ENCODE results near the gene SLC30A1. TPM values are rescaled to one million over a fixed set of nuclear protein-coding genes. Genes with fewer than 3 reads are reported as not detected.
"Not testable (repeated sequence)": the region's sequence is repeated elsewhere in the genome, so short reads cannot be mapped to it uniquely, and the experiment has no call there.

Gene SLC30A1
- total RNA-seq: 1 to 10 TPM; 3.5 to 3.9 TPM

DNA sequence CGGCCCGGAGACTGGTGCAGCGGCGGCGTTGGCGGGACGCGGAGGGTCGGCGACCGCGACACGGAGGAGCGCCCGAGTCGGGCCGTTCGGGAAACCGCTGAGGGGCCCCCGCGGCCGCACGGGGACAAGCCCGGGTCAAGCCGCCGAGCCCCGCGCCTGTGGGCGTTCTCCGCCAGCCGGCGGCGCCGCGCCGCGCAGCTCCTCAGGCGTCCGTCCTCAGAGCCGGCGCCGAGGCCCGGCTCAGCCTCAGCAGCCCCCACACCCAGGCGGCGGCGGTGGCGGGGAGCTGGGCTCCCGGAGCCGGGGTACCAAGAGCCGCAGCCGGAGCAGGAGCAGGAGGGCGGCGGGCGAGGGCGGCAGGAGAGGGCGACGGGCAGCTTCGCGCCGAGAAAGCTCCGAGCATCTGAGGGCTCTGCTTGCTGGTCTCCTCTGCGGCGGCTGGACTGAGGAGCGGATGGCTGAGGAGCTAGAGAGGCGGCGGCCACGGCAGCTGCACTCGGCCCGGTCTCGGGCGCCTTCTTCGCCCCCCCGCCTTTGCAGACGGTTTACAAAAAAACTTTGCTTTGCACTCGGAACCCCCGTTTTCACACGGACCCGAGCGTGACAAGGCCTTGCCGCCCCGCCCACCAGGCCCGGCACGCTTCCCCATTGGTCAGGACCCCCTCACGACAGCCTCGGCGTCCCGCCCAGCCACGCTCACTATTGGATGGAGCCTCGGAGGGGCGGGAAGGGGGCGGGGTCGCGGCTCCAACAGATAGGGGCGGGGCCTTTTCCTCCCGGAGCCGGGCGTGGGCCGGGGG lies at the start of gene SLC30A1:
TSS of gene SLC30A1 (minus strand) at position 522 of the 800 bp plus-strand sequence. CDS start 549 bp downstream, outside the sequence.
- H3K4me3 Mint-ChIP-seq: peak within 1 kb of the TSS; percentile 91
- peak within 1 kb of the TSS; percentile 69 for H3K27ac Mint-ChIP-seq
- H3K9me3 Mint-ChIP-seq: no peaks in the 10 kb centered on the region
- DNase-seq: peak; percentile 99
- peaks cover 7% of the 10 kb centered on the region for H3K36me3 Mint-ChIP-seq
- ChIA-PET POLR2A (interaction anchor here (0.9 to 1.5 kb wide), 5 partner anchors 30 to 321 kb away, joined by 3 to 4 read pairs (median 3); partner anchors contain the start of gene NEK2), CTCF (interaction anchor here (0.7 to 2.7 kb wide), 13 partner anchors 10 to 877 kb away, joined by 3 to 22 read pairs (median 3); partner anchors contain the start of genes DTL, INTS7 and KCNH1)
- intact Hi-C loops (cut with micrococcal nuclease): loop anchor here (1.0 to 10.0 kb wide), 12 partner anchors 64 to 1797 kb away; partner anchors contain the start of genes C1orf74, DTL, INTS7 and LPGAT1
- peaks cover 32% of the 10 kb centered on the region for H3K4me1 Mint-ChIP-seq (ENCODE audit: low read depth)
- no peaks in the 10 kb centered on the region for H3K27me3 Mint-ChIP-seq

DNA sequence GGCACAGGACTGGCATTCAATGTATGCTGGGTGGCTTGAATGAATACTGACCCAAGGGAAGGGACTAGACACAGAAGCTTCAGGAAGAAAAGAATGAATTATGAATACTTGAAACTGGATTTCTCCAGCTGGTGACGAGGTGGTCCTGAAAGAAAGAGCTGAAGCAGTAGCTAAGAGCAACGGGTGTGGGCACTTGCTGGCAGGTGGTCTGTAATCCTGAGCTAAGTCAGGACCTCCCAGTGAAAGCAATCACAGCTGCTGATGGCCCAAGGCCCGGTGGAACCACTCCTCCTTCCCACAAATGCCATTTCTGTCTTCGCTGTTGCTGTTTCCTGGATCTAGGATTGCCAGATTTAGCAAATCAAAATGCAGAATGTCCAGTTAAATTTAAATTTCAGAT lies 49.5 kb upstream of the SLC30A1 start:
- Mint-ChIP-seq H3K4me3 (no peak overlapping the region), H3K36me3 (no peaks in the 10 kb centered on the region), H3K27ac (no peak overlapping the region), H3K27me3 (no peaks in the 10 kb centered on the region), H3K4me1 (ENCODE audit: low read depth) (peaks cover 8% of the 10 kb centered on the region), H3K9me3 (no peaks in the 10 kb centered on the region)
- ChIA-PET CTCF (interaction anchor here (1.0 kb wide), 1 partner anchor 20 kb away, joined by 4 read pairs; no protein-coding TSS in a partner anchor), POLR2A (no interaction called here)
- no peak for DNase-seq
- intact Hi-C loops (cut with micrococcal nuclease): no loop called here

DNA sequence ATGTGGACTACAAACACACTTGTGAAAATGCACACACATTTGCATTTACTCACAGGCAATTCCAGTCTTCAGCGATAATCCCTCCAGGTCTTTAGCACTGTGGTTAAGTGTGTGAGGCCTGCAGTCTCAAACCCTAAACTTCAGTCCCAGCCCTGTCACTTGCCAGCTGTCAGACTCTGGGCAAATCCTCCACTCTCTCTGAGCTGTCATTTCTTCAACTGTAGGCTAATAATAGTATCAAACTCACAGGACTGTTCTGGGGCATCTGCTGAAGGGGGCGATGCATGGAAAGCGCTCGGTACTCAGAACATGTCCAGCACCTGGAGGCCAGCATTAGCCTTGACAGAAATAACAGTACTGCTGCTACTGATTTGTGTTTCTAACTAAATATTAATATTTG lies 48.3 kb upstream of the SLC30A1 start:
- Mint-ChIP-seq H3K9me3 (no peaks in the 10 kb centered on the region), H3K4me1 (ENCODE audit: low read depth) (peaks cover 16% of the 10 kb centered on the region), H3K4me3 (no peak overlapping the region), H3K27ac (no peak overlapping the region), H3K27me3 (no peaks in the 10 kb centered on the region), H3K36me3 (no peaks in the 10 kb centered on the region)
- no peak for DNase-seq
- ChIA-PET CTCF (no interaction called here), POLR2A (no interaction called here)
- intact Hi-C loops (cut with micrococcal nuclease): no loop called here

DNA sequence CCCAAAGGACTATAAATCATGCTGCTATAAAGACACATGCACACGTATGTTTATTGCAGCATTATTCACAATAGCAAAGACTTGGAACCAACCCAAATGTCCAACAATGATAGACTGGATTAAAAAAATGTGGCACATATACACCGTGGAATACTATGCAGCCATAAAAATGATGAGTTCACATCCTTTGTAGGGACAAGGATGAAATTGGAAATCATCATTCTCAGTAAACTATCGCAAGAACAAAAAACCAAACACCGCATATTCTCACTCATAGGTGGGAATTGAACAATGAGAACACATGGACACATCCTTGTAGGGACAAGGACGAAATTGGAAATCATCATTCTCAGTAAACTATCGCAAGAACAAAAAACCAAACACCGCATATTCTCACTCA lies 46.9 kb upstream of the SLC30A1 start:
- CTCF ChIA-PET: not testable (repeated sequence)

GRCh38 chr1:211625040-211625439 lies 46.1 kb upstream of the SLC30A1 start:
- POLR2A ChIA-PET: no interaction called here

More for the DNA sequence above, 46.9 kb upstream of the SLC30A1 start:
- peaks cover 16% of the 10 kb centered on the region for H3K4me1 Mint-ChIP-seq (ENCODE audit: low read depth)
- intact Hi-C loops (cut with micrococcal nuclease); DNase-seq; H3K9me3 Mint-ChIP-seq; H3K27me3 Mint-ChIP-seq; H3K36me3 Mint-ChIP-seq; POLR2A ChIA-PET; H3K4me3 Mint-ChIP-seq; H3K27ac Mint-ChIP-seq: not testable (repeated sequence)

DNA sequence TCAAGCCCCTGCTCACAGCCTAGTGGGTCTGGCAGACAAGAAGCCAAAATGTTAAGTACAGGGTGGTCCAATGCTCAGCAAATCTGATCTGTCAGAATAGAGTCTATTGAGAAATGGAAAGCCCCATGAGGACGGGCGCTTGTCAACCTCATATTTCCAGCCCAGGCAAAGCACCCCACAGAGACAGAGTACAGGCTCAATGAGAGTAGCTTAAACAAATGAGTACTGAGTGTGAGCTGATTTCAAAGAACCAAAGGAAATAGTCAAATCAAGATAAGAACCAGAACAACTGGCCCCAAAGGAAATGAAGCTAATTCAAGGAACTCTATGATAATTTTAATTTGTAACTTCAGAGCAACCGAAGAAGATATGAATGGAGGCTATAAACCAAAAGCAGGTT lies 44.6 kb upstream of the SLC30A1 start:
- Mint-ChIP-seq H3K9me3 (no peaks in the 10 kb centered on the region), H3K27ac (no peak overlapping the region), H3K36me3 (no peaks in the 10 kb centered on the region), H3K27me3 (no peaks in the 10 kb centered on the region), H3K4me1 (ENCODE audit: low read depth) (peaks cover 16% of the 10 kb centered on the region), H3K4me3 (no peak overlapping the region)
- ChIA-PET POLR2A (interaction anchor here (1.1 kb wide), 1 partner anchor 45 kb away, joined by 3 read pairs; the partner anchor contains the start of gene SLC30A1), CTCF (no interaction called here)
- intact Hi-C loops (cut with micrococcal nuclease): no loop called here
- DNase-seq: no peak

More at GRCh38 chr1:211625040-211625439, 46.1 kb upstream of the SLC30A1 start:
- intact Hi-C loops (cut with micrococcal nuclease): no loop called here
- CTCF ChIA-PET: interaction anchor here (1.0 kb wide), 1 partner anchor 48 kb away, joined by 6 read pairs; no protein-coding TSS in a partner anchor
- Mint-ChIP-seq H3K9me3 (no peaks in the 10 kb centered on the region), H3K36me3 (no peaks in the 10 kb centered on the region), H3K27me3 (no peaks in the 10 kb centered on the region), H3K27ac (no peak overlapping the region), H3K4me3 (no peak overlapping the region), H3K4me1 (ENCODE audit: low read depth) (peaks cover 16% of the 10 kb centered on the region)
- peak; percentile 30 for DNase-seq

DNA sequence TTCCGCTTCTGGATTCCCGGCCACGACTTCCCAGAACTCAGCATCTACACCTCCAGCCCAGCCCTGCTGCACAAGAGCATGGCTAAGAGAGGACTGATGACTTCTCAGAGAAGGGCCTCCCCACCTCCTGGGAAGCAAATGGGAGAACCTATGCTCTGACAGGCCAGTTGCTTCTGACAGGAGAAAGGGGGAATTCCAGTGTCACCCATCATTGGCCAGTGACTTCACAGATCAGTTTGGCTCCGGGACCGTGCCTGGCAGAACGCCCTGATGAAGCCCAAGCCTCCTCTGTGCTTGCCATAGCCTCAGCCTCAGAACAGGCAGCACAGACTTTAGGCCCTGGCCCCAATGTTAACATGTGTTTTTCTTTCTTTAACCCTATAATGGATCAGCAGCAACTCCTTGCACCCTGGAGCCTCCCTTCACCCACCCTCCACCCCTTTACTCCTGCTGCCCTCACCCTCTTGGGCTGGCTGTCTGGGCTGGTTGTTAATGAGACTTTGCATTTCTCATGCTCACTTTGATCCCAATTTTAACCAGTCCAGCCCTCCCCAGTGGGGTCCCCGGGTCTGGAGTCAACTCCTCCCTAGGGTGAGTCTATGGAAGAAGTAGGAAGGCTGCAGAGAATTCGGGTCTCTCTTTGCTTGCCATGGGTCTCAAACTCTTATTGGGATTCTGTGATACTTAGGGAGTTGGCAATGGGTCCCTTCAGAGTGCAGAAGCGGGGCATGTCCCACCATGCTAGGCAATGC lies 42.7 kb upstream of the SLC30A1 start:
- ChIA-PET POLR2A (no interaction called here), CTCF (no interaction called here)
- H3K27me3 Mint-ChIP-seq: no peaks in the 10 kb centered on the region
- intact Hi-C loops (cut with micrococcal nuclease): no loop called here
- DNase-seq: no peak
- H3K27ac Mint-ChIP-seq: no peak overlapping the region
- H3K4me3 Mint-ChIP-seq: no peak overlapping the region
- no peaks in the 10 kb centered on the region for H3K9me3 Mint-ChIP-seq
- peaks cover 16% of the 10 kb centered on the region for H3K4me1 Mint-ChIP-seq (ENCODE audit: low read depth)
- H3K36me3 Mint-ChIP-seq: no peaks in the 10 kb centered on the region

GRCh38 chr1:211620097-211620496 lies 41.1 kb upstream of the SLC30A1 start:
- DNase-seq: no peak
- H3K27ac Mint-ChIP-seq: no peak overlapping the region
- H3K4me1 Mint-ChIP-seq (ENCODE audit: low read depth): peaks cover 16% of the 10 kb centered on the region
- ChIA-PET POLR2A (no interaction called here), CTCF (no interaction called here)
- no peaks in the 10 kb centered on the region for H3K27me3 Mint-ChIP-seq
- intact Hi-C loops (cut with micrococcal nuclease): no loop called here
- H3K4me3 Mint-ChIP-seq: no peak overlapping the region
- H3K9me3 Mint-ChIP-seq: no peaks in the 10 kb centered on the region
- H3K36me3 Mint-ChIP-seq: no peaks in the 10 kb centered on the region

- CTCF ChIA-PET: no interaction called here
- DNase-seq: no peak
- Mint-ChIP-seq H3K9me3 (no peaks in the 10 kb centered on the region), H3K4me1 (ENCODE audit: low read depth) (peaks cover 15% of the 10 kb centered on the region), H3K27me3 (no peaks in the 10 kb centered on the region), H3K27ac (no peak overlapping the region), H3K4me3 (no peak overlapping the region), H3K36me3 (no peaks in the 10 kb centered on the region)
- intact Hi-C loops (cut with micrococcal nuclease): no loop called here
- POLR2A ChIA-PET: no interaction called here
Observed at GRCh38 chr1:211619033-211619996, 40.4 kb upstream of the SLC30A1 start.

DNA sequence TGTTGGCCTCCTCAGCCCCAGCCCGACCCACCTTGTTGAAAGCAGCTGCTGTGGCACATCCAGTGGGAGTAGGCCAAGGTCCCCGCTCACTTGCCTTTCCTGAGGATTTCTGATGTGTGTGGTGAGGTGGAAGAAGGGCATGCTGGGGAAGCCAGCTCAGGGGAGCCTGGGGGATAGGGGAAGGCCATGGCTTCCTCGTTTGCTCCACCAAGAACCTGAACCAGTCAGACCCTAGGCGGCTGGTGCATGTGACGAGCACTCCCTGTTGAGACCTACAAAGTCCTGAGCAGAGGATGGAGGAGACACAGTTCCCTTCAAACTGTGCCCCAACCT lies 38.0 kb upstream of the SLC30A1 start:
- POLR2A ChIA-PET: no interaction called here
- intact Hi-C loops (cut with micrococcal nuclease): no loop called here
- H3K27me3 Mint-ChIP-seq: no peaks in the 10 kb centered on the region
- H3K4me3 Mint-ChIP-seq: no peak overlapping the region
- H3K9me3 Mint-ChIP-seq: no peaks in the 10 kb centered on the region
- H3K27ac Mint-ChIP-seq: no peak overlapping the region
- no peaks in the 10 kb centered on the region for H3K36me3 Mint-ChIP-seq
- DNase-seq: no peak
- H3K4me1 Mint-ChIP-seq (ENCODE audit: low read depth): no peaks in the 10 kb centered on the region
- CTCF ChIA-PET: interaction anchor here (1.3 kb wide), 2 partner anchors 11 to 64 kb away, joined by 3 to 5 read pairs; no protein-coding TSS in a partner anchor

DNA sequence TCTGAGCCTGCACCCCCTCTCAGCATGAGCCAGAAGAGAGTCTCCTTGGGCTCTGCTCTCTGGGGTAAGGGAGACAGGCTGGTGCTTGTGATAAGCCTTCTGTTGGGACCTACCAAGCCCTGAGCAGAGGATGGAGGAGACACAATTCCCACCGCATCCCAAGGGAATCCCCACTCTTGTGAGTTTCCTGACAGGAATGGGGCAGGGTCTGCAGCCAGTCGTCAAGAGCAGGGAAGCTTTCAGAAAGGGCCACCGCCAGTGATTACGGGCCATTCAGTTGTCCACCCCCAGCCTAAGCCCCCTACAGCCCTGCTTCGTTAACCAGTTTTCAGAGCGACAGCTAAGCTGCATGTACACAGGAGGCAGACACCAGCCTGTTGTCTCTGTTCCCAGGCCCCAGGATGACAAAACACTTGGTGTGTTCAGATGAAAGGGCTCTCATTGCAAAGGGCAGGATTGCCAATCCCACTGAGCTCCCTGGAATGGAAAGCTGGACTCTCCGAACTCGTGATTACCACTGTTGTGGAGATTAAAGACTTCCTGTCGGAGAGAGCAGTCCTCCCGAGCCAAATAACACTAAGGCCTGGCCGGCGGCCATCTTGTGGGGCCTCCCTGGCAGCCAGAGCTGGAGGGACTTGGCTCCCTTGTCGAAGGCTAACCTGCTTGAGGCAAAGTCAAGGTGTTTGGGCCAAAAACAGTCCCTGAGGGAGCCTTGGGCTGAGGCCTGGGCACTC lies 37.4 kb upstream of the SLC30A1 start:
- Mint-ChIP-seq H3K27me3 (no peaks in the 10 kb centered on the region), H3K27ac (no peak overlapping the region), H3K9me3 (no peaks in the 10 kb centered on the region), H3K36me3 (no peaks in the 10 kb centered on the region), H3K4me1 (ENCODE audit: low read depth) (no peaks in the 10 kb centered on the region), H3K4me3 (no peak overlapping the region)
- DNase-seq: no peak
- ChIA-PET CTCF (interaction anchor here (1.3 kb wide), 2 partner anchors 10 to 64 kb away, joined by 3 to 5 read pairs; no protein-coding TSS in a partner anchor), POLR2A (no interaction called here)
- intact Hi-C loops (cut with micrococcal nuclease): no loop called here

All from activated CD4-positive, alpha-beta memory T cell treated with anti-CD3 and anti-CD28 coated beads for 36 hours (primary cell).